Omental fat pad (tissue), 4 donors: ENCODE measurements around the gene NPPB. TPM values are rescaled to one million over a fixed set of nuclear protein-coding genes. Genes with fewer than 3 reads are reported as not detected.
"Not testable (repeated sequence)": the region's sequence is repeated elsewhere in the genome, so short reads cannot be mapped to it uniquely, and the experiment has no call there.

Experiments
- ATAC-seq: fragments of 150-250 bp; one replicate; pipeline ENCODE4 v1.9.1; 2016; ENCODE audit warnings: mild to moderate bottlenecking, moderate library complexity; ENCODE audit not compliant: low FRiP score
- DNase-seq: peaks from one replicate; pipeline ENCODE4 v3.0.0-alpha.2; 2019; ENCODE audit warnings: low spot score
- total RNA-seq, 4 donors: library from RNA; depleted of rRNA; stranded (reverse); fragments of >200 nt; gene quantifications; one replicate each; pipeline ENCODE4 v1.1.0, GENCODE V29; 2016
- TF ChIP-seq, protein P1 (sequence below), 3 donors: fragments of 450-650 bp; IDR thresholded peaks; one replicate each; pipeline ENCODE4 v1.5.1; 2016 to 2017; ENCODE audit warnings: antibody characterized with exemption in 3 of 3, mild to moderate bottlenecking in 3 of 3, moderate library complexity in 2 of 3

NPPB gene
- total RNA-seq: not detected

DNA sequence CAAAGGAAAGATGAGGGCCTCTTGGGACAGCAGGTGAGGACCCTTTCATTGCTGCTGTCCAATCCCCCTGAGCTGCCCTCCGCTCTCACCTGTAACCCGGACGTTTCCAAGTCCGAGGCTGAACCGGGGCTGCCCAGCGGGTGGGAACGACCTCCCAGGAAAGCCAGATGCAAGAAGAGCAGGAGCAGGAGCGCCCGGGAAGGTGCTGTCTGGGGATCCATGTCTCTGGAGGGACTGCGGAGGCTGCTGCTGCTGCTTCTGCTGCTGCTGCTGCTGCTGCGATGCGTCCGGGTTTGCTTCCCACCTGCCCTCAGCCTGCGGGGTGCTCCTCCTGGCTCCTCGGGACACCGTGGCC is at the start of gene NPPB:
Gene NPPB, minus strand, starts transcription at position 333 of the 355 bp plus-strand sequence. Its CDS starts 112 bp downstream, at position 221.
- no peak for ATAC-seq
- TF ChIP-seq, protein P1, sequence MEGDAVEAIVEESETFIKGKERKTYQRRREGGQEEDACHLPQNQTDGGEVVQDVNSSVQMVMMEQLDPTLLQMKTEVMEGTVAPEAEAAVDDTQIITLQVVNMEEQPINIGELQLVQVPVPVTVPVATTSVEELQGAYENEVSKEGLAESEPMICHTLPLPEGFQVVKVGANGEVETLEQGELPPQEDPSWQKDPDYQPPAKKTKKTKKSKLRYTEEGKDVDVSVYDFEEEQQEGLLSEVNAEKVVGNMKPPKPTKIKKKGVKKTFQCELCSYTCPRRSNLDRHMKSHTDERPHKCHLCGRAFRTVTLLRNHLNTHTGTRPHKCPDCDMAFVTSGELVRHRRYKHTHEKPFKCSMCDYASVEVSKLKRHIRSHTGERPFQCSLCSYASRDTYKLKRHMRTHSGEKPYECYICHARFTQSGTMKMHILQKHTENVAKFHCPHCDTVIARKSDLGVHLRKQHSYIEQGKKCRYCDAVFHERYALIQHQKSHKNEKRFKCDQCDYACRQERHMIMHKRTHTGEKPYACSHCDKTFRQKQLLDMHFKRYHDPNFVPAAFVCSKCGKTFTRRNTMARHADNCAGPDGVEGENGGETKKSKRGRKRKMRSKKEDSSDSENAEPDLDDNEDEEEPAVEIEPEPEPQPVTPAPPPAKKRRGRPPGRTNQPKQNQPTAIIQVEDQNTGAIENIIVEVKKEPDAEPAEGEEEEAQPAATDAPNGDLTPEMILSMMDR (IDR thresholded peaks at IDR 0.05): no peak
- no peak for DNase-seq

DNA sequence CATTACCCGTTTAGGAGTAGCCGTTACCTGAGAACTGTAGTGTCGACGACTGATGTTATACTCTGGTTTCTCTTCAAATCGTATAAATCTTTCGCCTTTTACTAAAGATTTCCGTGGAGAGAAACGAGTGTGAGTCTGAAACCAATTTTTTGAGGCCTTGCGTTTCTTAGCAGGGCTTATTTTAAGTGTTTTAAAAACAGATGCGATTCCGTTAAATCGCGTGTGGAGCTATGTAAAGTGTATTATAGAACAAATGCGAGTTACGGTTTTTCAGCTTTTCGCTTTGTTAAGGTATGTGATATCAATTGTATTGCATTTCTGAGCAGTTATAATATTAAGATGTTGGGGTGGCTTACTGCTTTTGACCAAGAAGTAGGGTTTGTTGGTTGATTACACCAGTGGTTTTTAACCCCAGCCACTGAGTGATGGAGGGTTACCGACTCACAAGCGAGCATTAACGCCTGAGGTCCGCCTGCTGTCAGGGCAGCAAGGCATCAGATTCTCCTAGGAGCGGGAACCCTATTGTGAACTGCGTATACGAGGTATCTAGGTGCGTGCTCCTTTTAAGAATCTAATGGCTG is 49.4 kb upstream of the NPPB start:
- TF ChIP-seq, protein P1 (IDR thresholded peaks at IDR 0.05): no peak
- DNase-seq (no peak), ATAC-seq (peak; percentile 78)

DNA sequence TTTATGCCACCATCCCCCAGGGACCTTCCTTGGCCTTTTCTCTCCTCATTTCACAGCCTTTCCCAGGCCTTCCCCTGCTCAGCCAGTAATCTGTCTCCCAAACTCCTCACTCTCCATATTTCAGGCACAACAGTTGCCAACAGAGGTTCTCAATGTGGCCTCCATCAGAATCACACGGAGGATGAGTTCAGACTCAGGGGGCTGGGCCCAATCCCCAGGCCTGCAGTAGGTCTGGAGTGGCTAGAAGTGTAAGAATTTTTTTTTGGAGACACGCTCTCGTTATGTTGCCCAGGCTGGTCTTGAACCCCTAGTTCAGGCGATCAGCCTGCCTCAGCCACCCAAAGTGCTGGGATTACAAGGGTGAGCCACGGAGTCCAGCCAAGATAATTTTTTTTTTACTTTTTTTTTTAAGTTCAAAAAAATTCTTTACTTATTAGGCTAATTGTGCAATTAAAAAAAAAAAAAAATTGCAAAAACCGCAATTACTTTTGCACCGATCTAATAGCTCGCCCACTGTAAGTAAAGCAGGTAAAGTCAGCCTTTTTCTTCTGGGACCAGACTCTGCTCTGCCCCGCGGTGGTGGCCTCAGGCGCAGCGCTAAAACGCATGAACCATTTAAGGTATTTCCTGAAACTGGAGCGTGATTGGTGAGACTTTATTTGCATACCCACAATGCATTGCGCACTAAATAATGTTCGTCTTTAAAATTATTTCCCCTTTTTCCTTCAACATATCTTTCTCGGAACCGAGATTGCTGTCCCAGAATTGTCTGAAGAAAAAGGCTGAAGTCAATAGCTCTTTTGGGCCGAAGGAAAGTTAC is 48.7 kb upstream of the NPPB start:
- ATAC-seq (peak; percentile 80), DNase-seq (peak; percentile 84)
- TF ChIP-seq, protein P1 (IDR thresholded peaks at IDR 0.05): peak in 1 of 3 donors; percentile 54

DNA sequence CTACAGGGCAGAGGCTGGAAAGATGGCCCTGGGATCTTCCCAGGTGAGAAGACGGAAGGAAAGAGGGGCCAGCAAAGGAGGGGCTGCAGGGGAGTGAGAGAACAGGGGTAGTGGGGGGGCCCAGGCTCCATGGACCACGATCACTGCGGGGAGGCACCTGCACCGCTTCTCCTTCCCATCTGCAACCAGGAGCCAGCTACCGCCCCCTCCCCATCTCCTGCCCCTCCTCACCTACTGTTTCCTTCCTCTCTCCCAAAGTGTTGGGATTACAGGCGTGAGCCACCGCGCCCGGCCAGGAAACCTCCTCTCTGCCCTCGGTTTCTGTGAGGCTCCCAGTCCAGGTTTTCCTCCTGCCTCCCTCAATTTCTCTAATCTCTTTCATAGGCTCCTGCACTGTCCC is 48.1 kb upstream of the NPPB start:
- ATAC-seq (no peak), DNase-seq (no peak)
- TF ChIP-seq, protein P1 (IDR thresholded peaks at IDR 0.05): no peak

DNA sequence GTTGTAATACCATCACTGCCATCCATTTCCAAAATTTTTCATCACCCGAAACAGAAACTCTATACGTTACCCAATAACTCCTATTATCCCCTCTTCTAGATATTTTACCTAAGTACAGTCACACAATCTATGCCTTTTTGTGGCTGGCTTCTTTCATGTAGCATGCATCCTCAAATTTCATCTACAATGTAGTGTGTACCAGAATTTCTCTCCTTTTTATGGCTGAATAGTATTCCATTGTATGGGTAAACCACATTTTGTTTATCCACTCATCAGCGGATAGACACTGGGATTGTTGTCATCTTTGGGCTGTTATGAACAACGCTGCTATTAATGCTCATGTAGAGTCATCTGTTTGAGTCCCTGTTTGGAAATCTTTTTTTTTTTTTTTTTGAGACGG is 46.2 kb upstream of the NPPB start:
- ATAC-seq: no peak
- TF ChIP-seq, protein P1 (IDR thresholded peaks at IDR 0.05): no peak

DNA sequence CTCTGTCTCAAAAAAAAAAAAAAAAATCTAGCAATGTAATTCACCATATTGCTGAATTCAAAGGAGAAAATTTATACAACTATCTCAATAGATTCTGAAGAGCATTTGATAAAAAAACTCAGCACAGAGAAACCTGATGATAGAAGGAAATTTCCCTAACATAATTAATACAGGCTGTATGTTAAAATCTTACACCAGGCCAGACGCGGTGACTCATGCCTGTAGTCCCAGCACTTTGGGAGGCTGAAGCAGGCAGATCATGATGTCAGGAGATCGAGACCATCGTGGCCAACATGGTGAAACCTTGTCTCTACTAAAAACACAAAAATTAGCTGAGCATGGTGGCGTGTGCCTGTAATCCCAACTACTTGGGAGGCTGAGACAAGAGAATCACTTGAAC is 45.4 kb upstream of the NPPB start:
- not testable (repeated sequence) for ATAC-seq, DNase-seq

More for the DNA sequence above, 46.2 kb upstream of the NPPB start:
- no peak for DNase-seq

DNA sequence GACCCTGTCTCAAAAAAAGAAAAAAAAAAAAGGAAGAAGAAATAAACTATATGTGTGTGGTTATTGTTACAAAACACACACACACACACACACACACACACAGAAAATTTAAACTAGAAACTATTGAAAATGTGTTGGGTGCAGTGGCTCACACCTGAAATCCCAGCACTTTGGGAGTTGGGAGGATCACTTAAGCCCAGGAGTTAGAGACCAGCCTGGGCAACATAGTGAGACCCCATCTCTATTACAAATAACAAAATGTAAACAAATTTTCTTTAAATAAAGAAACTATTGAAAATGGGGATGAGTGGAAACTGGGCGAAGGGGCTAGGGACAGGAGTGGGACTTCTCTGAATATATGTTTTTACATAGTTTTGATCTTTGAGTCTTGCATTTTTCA is 44.5 kb upstream of the NPPB start:
- TF ChIP-seq, protein P1 (IDR thresholded peaks at IDR 0.05): no peak
- ATAC-seq (no peak), DNase-seq (no peak)

DNA sequence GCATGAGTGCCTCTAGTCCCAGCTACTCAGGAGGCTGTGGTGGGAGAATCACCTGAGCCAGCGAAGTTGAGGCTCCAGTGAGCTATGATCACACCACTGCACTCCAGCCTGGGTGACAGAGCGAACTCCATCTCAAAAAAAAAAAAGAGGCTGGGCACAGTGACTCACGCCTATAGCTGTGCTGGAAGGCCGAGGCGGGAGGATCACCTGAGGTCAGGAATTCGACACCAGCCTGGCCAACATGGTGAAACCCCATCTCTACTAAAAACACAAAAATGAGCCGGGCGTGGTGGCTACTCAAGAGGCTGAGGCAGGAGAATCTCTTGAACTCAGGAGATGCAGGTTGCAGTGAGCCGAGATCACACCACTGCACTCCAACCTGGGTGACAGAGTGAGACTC is 42.7 kb upstream of the NPPB start:
- not testable (repeated sequence) for DNase-seq, ATAC-seq
